LoVo (cell line): ENCODE results near the gene GNG7.
"Not testable (repeated sequence)": the region's sequence is repeated elsewhere in the genome, so short reads cannot be mapped to it uniquely, and the experiment has no call there.

ENCODE experiments used
- DNase-seq: peaks from one replicate; pipeline ENCODE4 v3.0.0-alpha.2; 2016; ENCODE audit warnings: low spot score

Gene GNG7

GRCh38 chr19:2534423-2535013 is 168.0 kb downstream of the GNG7 start:
- no peak for DNase-seq

GRCh38 chr19:2533686-2534422 is 168.6 kb downstream of the GNG7 start:
- DNase-seq, result no peak

- no peak for DNase-seq
These were observed 169.4 kb downstream of the GNG7 start for GRCh38 chr19:2533072-2533425.

DNA sequence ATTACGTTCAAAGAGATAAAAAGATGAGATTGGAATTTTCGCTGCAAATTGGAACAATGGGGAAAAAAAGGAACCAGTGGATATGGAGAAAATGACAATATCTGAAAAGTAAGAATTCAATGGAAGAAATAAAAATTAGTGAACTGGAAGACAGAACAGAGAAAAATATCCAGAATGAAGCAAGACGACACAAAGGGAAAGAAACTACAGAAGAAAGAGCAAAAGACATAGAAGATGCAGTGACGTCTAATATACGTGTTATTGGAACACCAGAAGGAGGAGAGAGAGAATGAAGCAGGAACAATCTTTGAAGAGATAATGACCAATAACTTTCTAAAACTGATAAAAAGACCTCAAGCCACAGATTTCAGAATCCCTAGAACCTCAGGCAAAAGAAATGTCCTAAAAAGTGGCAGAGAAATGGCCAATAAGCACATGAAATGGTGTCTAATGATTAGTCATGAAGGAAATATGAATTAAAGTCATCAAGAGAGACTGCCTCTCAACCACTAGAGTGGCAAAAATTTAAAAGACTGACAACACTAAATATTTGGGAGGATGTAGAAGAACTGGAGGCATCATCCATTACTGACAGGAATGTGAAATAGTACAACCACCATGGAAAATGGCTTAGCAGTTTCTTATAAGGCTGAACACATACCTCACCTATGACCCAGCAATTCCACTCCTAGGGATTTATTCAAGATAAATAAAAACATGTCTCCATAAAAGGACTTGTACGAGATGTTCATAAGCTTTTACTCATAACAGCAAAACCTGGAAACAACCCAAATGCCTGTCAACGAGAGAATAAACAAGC is 170.0 kb downstream of the GNG7 start:
- peak; percentile 48 for DNase-seq

- not testable (repeated sequence) for DNase-seq
These were observed 172.6 kb downstream of the GNG7 start for GRCh38 chr19:2529942-2530341.

DNA sequence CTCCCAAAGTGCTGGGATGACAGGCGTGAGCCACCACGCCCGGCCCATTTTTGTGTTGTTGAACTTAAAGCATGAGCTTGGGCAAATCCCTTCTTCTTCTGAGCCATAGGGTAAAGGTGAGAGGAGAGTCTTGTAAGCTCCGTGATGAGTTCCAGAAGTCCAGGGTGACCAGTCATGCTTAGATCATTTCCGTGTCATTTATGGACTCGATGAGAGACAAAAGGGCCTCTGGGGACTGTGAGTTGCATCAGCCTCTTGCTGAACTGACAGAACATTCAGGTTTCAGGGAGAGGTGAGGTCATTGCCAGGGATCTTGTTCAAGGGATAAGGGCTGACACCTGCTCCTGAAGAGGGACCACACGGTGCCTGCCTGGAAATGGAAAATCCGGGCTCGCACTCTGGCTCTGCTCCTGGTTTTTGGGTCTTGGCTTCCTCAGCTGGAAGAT is 173.0 kb downstream of the GNG7 start:
- DNase-seq, result peak; percentile 78

DNA sequence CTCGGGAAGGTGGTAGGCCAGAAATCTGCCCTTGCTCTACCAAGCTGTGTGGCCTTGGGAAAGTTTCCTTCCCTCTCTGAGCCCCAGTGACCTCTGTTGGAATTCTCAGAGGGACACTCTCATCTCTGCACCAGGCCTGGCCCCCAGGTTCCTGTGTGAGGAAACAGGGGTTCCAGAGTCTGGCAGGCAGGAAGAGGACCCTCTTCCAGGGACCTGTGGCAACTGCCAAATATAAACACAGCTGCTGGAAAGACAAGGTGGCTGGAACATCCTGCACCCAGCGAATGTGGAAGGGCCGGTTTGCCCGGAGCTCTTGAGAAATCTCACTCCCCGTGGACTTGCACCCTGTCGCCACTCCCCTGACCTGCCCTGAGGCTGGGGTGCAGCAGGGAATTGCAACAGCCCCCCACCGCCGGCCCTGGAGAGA is 173.8 kb downstream of the GNG7 start:
- no peak for DNase-seq

DNA sequence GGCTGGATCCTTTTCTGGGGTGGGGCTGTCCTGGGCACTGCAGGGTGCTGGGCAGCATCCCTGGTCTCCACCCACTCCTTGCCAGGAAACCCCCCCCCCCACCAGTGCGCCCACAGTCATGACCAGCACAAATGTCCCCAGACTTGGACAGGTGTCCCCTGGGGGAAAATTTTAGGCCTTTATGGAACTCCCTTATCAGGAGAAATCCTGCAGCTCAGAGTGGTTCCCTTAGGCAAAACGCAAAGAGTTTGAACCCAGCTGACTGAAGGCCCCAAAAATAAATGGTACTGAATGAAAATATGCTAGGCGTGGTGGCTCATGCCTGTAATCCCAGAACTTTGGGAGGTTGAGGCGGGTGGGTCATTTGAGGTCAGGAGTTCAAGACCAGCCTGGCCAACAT is 174.8 kb downstream of the GNG7 start:
- no peak for DNase-seq

GRCh38 chr19:2527171-2527570 is 175.3 kb downstream of the GNG7 start:
- no peak for DNase-seq

DNA sequence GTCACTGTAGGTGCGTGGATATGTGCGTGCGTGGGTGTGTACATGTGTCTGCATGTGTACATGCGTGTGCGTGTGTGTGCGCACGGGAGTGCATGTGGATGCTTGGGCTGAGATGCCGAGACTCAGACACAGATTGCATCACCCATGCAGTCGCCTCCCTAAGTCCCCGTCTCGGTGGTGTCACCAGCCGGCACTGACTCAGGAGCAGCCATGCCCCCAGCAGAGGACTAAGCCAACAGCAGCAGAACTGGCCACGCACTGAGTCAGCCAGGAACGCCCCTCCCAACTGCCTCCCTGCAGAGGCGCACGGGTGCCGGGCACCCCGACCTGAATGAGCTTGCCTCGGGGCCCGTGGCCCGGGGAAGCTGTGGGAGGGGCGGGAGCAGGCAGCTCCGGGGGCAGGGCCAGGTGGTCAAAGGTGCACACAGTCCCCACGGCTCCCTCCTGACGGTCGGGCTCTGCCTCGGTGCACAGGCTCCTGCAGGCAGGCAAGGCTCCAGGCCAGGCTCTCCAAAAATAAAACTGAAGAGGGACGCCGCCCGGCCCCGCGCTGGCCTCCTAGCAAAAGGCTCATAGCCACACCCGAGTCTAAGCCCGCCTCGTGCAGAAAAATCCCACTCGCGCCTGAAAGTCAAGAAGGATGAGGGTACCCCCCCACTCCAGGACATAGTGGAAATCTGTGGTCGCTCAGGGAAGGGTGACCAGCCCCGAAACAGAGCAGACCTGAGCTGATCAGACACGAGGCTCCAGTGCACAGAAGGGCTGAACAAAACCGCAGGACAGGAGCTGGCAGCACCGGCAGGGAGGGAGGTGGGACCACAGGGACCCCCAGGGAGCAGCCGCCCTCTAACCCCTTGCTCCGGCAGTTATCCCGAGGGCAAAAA is 177.4 kb downstream of the GNG7 start:
- peak; percentile 83 for DNase-seq

DNA sequence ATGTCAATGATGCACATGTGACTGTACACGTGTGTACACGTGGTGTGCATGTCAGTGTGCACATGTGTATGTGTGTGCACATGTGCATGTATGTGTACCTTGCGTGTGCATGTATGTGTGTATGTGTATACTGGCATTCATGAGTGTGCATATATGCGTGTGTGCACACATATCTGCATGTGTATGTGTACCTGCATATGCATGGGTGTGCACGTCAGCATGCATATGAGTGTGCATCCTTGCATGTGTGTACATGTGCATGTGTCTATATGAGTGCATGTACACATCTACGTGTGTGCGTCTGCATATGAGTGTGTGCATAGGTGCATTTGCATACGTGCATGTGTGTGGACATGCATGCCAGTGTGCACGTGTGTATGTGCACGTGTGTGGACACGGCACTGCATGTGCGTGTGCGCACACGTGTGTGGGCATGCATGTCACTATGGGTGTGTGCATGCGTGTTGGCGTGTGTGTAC is 178.1 kb downstream of the GNG7 start:
- DNase-seq, result no peak

DNA sequence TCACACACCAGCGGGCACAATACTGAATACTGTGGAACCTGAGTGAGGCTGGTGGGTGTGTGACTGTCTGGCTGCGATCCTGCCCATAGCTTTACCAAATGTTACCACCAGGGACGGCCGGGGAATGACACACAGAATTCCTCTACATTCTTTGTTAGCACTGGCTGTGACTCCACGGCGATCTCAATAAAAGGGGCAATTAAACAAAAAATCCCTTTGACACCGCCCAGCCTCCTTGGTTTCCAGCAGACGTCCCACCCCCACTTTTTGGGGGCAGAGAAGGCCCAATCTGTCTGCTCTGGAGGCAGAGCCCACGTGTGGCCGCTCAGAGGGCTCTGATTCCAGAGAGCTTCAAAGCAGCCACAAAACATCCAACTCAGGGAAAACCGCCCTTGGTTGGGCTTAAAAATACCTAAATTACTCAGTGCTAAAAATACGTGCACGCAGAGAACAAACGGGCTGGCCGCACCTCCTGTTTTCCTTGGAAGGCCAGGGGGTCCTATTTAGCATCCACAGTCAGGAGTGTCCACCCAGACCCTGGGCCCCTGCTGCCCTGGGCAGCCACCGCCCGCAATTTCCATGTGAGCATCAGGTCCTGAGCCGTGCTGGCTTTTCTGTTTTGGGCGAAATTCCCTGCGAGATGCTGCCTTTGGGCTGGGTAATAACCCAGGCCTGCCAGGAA is 178.7 kb downstream of the GNG7 start:
- DNase-seq, result no peak

- no peak for DNase-seq
These were observed 183.0 kb downstream of the GNG7 start for GRCh38 chr19:2519482-2519881.

DNA sequence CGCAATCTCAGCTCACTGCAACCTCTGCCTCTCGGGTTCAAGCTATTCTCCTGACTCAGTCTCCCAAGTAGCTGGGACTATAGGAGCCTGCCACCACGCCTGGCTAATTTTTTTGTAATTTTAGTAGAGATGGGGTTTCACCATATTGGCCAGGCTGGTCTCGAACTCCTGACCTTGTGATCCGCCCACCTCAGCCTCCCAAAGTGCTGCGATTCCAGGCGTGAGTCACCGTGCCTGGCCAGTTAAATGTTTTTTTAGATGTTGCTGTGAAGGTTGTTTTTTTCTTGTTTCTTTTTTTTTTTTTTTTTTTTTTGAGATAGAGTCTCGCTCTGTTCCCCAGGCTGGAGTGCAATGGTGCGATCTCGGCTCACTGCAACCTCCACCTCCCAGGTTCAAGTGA is 183.6 kb downstream of the GNG7 start:
- not testable (repeated sequence) for DNase-seq

GRCh38 chr19:2517881-2518601 is 184.5 kb downstream of the GNG7 start:
- peak; percentile 26 for DNase-seq

- DNase-seq, result no peak
These were observed 185.8 kb downstream of the GNG7 start for GRCh38 chr19:2516727-2517126.

DNA sequence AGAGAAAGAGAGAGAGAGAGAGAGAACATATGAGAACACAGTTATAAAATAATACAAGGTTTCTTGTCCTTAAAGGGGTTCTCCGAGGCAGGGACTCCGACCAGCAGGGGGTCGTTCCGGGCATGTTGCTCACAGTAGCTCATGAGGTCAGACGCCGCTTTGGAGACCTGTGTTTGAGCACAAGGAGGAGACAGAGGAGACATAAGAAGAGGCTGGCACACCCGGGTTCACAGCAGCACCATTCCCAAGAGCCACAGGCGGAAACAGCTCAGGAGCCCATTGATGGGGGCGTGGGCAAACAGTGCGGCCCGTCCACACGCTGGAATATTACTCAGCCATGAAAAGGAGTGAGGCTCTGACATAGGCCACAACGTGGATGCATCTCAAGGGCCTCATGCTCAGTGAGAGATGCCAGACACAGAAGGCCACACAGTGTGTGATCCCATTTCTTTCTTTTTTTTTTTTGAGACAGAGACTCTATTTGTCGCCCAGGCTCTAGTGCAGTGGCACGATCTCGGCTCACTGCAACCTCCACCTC is 187.4 kb downstream of the GNG7 start:
- no peak for DNase-seq

- DNase-seq, result no peak
These were observed 189.7 kb downstream of the GNG7 start for GRCh38 chr19:2512523-2513431.

DNA sequence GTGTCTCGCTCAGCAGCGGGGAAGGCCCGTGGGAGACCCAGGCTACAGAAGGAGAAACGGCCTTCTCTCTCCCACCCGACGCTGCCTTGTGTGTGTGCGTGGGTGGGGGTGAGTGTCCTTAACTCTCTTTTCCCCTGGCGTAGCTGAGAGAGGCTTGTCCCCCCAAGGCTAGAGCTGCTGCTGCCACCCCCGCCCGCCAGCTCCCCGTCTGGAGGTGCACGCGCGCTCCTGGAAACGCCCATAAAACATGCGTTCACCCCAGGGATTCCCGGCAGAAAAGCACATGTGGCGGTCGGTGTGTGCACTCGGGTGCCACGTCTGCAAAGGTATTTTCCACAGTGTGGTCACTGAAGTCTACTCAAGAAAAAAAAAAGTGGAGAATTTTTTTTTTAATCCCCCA is 190.5 kb downstream of the GNG7 start:
- no peak for DNase-seq
